NCI-H2227 treated with DMSO at 0.1 percent for 48 hours (cell line): ENCODE data around the gene PIGH.
"Not testable (repeated sequence)": the region's sequence is repeated elsewhere in the genome, so short reads cannot be mapped to it uniquely, and the experiment has no call there.

Source experiments
- DNase-seq: peaks from one replicate; lab custom pipeline; 2025; lab: John Stamatoyannopoulos, UW

The PIGH gene

DNA sequence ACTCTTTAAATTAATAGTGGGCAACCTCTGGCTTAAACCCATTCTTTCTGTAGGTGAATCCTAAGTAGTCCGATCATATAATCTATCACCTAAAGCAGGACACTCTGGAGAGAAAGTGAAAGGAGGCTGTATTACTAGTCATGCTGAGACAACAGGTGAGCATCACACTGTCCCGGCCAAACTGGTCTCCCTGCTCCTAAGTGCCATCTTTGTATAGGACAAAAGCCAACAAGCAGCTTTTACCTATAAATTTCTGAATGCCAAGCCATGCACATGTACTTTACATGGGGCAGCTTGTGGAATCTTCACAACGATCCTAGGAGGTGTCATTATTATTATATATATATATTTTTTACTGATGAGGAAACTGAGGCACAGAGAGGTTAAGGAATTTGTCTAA lies 48.9 kb downstream of the PIGH start:
- no peak for DNase-seq

DNA sequence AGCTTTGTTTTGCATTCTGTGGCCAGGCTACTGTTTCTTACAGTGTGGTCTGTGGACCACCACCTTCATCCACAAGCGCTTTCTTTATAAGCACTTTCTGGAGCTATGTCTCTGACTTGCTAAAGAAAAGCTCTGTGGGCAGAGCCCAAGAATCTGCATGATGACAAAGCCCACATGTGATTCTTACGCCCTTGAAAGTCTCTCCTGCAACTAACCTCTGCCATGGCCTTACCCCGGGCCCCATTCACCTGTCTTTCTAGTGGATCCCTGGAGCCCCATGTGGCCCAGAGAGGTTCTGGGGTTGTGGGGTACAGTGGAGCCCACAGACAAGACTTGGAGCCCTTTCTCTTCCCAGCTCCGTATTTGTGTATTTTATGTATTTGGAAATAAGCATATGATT lies 50.3 kb downstream of the PIGH start:
- DNase-seq, result no peak

DNA sequence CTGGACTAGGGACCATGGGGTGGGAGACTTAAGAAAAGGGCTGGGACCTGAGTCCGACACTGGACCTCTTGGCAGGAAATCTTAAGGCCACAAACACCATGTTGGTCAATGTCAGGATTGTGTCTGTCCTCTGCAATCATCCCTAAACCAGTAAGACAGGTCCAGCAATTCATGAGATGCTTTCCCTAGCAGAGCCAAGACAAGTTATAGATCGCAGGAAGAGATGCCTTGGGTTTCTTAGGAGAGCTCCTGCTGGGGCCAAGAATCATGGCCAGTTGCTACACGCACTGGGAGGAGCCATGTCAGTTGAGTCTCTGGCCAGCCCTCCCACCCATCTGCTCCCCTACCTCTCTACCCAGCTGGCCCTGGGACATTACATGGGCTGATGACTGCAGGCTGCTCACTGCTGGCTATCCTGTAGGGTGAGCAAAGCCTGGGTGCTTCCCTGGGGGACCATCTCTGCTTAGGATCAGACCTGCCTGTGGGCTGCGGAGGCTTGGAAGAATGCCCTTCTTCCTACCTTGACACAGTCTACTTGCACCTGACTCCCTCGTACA lies 52.8 kb downstream of the PIGH start:
- DNase-seq, result no peak

DNA sequence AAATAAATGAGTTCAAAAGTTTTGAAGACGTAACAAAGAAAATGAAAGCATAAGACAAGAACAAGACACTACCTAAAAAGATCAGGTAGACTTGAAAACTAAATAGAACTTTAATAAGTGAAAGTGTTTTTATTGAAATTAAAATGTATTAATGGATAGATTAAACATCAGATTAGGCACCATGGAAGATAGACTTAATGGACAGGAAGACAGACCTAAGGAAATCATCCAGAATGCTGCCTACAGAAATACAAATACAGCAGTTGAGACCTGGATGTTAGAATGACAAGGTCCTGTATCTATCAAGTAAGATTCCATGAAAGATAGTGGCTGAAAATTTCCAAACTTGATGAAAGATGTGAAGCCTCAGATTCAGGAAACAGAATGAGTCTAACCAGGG lies 55.5 kb downstream of the PIGH start:
- DNase-seq, result no peak

DNA sequence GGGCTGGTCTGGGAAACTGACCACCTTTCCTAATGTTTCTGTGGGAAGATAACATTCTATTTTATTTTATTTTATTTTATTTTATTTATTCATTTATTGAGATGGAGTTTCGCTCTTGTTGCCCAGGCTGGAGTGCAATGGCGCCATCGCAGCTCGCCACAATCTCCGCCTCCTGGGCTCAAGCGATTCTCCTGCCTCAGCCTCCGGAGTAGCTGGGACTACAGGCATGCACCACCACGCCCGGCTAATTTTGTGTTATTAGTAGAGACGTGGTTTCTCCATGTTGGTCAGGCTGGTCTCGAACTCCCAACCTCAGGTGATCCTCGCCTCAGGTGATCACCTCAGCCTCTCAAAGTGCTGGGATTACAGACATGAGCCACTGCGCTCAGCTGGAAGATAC lies 57.4 kb downstream of the PIGH start:
- not testable (repeated sequence) for DNase-seq

DNA sequence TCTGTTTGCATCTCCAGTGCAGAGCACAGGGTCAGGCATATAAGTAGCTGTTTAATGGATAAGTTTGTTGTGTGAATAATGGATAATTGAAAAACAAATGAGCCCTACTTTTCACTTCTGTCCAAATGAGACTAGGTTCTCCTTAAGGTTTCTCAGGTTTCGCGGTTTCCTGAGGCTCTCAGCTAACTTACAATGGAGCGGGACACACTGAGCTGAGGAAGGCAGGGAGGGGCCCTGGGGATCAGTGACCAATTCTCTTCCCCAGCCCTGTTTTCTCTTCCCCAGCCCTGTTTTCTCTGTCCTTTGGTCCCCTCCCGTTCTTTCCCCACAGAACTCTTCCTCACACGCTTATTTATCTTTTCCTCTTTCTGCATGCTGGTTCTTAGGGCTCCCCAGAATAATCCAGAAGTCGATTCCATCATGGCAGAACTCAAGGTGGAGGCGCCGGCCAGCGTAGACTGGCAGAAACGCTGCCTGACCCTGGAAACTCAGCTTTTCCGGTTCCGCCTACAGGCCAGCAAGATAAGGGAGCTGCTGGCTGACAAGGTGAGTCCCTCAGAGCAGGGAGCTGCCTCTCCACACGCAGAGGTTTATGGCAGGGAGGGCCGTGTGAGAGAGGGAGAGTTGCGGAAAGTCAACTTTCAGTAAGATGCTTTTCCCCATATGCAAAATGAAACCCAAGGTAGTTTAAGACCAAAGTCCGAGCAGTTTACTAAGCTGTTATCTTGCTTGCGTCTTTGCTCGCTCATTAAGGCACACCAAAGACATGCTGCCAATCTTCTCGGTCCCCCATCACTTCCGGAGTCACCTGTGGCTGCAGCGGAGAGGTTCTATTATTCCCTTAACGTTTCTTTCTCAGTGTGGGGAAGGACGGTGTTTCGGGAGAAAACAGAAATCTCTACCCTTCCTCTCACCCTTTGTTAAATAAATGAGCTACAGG lies 58.4 kb downstream of the PIGH start:
- no peak for DNase-seq
